Heart left ventricle (tissue), 16 donors: ENCODE results near the gene TDO2. TPM values are rescaled to one million over a fixed set of nuclear protein-coding genes. Genes with fewer than 3 reads are reported as not detected.

Experiments used
- ATAC-seq, 4 donors: fragments of 200-7000 bp; cut with Tn5 transposase; one replicate each; pipeline ENCODE4 v1.9.1; 2020 to 2022; ENCODE audit warnings: moderate library complexity in 4 of 4, mild to moderate bottlenecking in 3 of 4, moderate number of reproducible peaks in 1 of 4
- DNase-seq, 5 donors: peaks; one replicate each; pipeline ENCODE4 v3.0.0-alpha.2; 2020
- H3K27ac ChIP-seq, 12 donors: fragments of 200-600 bp; sonication (generic) in 4 of 12; one replicate each; pipeline versions ENCODE4 v1.5.0 to v1.8.0; 2016 to 2022; ENCODE audit warnings: mild to moderate bottlenecking in 2 of 12
- H3K27me3 ChIP-seq, 9 donors: fragments of 200-600 bp; sonication (generic) in 2 of 9; one replicate each; pipeline versions ENCODE4 v1.5.1 to v1.8.0; 2016 to 2022; ENCODE audit warnings: mild to moderate bottlenecking in 3 of 9
- H3K36me3 ChIP-seq, 9 donors: fragments of 200-600 bp; sonication (generic) in 2 of 9; one replicate each; pipeline versions ENCODE4 v1.5.0 to v1.8.0; 2018 to 2022; ENCODE audit warnings: mild to moderate bottlenecking in 2 of 9
- H3K4me1 ChIP-seq, 12 donors: fragments of 200-600 bp; sonication (generic) in 4 of 12; one replicate each; pipeline versions ENCODE4 v1.5.0 to v1.8.0; 2016 to 2022; ENCODE audit warnings: mild to moderate bottlenecking in 3 of 12
- H3K4me3 ChIP-seq, 12 donors: fragments of 200-600 bp; sonication (generic) in 4 of 12; one replicate each; pipeline versions ENCODE4 v1.5.0 to v1.8.0; 2017 to 2022; ENCODE audit warnings: mild to moderate bottlenecking in 9 of 12, moderate library complexity in 4 of 12
- H3K9me3 ChIP-seq, 12 donors: fragments of 200-600 bp; sonication (generic) in 4 of 12; one replicate each; pipeline versions ENCODE4 v1.5.0 to v1.8.0; 2016 to 2022; ENCODE audit warnings: mild to moderate bottlenecking in 1 of 12
- CTCF ChIP-seq, 12 donors: fragments of 200-600 bp; sonication (generic) in 4 of 12; IDR thresholded peaks; one replicate each; pipeline versions ENCODE4 v1.5.0 to v1.8.0; 2018 to 2022; ENCODE audit warnings: antibody characterized with exemption in 12 of 12, mild to moderate bottlenecking in 5 of 12
- POLR2A ChIP-seq, 2 donors: fragments of 450-650 bp; IDR thresholded peaks; one replicate each; pipeline ENCODE4 v1.6.1; 2017; ENCODE audit warnings: antibody characterized with exemption in 2 of 2, mild to moderate bottlenecking in 2 of 2, moderate library complexity in 2 of 2
- WGBS, 4 donors: extraction: QIAGEN DNeasy Blood & Tissue Kit in 2 of 4; methylation state at CpG; one replicate each; pipeline versions ENCODE4 v1.1.5 to v1.1.7; 2013 to 2018; 5-methylcytosine and 5-hydroxymethylcytosine counted together
- intact Hi-C, 10 donors: fragments of 100-400 bp; cut with DNase I; formaldehyde crosslinking; loops; one replicate each; pipeline versions ENCODE4 v1.11.1 to v1.14.2; 2022
- polyA plus RNA-seq, 2 donors: library from polyadenylated mRNA; stranded (reverse); fragments of 200-250 nt; gene quantifications; one replicate each; pipeline ENCODE4 v1.2.3, GENCODE V29; 2013
- total RNA-seq, 9 donors: library from RNA; depleted of rRNA in 2 of 9; stranded (reverse); fragments of >200 nt in 2 of 9; fragmentation: NEBNext Ultra II Directional in 3 of 9; extraction: Animal tissue kit (Norgen Biotek cat#: 25700) in 3 of 9; gene quantifications; one replicate each; pipeline versions ENCODE4 v1.1.0 to v1.2.4, GENCODE V29; 2016 to 2023
- donor health status: ischemic (EF 13 %, LVEDD 7.1; RV severe dilation, severe dysfunction).
- donor health status: healthy with polysubstance abuse.
- donor health status: DM: no; HTN: yes; CAD: no.
- donor health status: DM: no; HTN: no; CAD: no.
- donor health status: ischemic (EF 25% LVEDD 6.9; RV normal size, moderate dysfunction).
- donor health status: ischemic (EF 25% LVEDD 5.7; RV mildly dilated, moderate dysfunction).
- donor health status: healthy.
- donor health status: DM: yes; HTN: yes; CAD: no.
- donor health status: ischemic (EF 35%, LVEDD 5.7; RV mildly dilated, moderate dysfunction).
- donor health status: nonischemic (EF 11% LVEDD 7.7; RV severe dilation, severe dysfunction).
- donor health status: DM: yes; HTN: yes; CAD: no.
- donor health status: PGD.
- donor health status: ischemic (EF 29% LVEDD 5.4; RV normal size, mild dysfunction).
- donor health status: nonischemic (EF 23%, LVEDD 6.1; RV moderate dilation, normal function).

Gene TDO2
- total and polyA plus RNA-seq, 11 donors = 0.04 to 1.5 (median 0.24) TPM; not detected in 7

- TF ChIP-seq CTCF (IDR thresholded peaks at IDR 0.05) (no peak), POLR2A (IDR thresholded peaks at IDR 0.05) (no peak)
- no peak for ATAC-seq
- intact Hi-C loops = no loop called here
Observed at GRCh38 chr4:155875878-155876277, 27.6 kb upstream of the TDO2 start.

GRCh38 chr4:155877971-155878370 lies 25.5 kb upstream of the TDO2 start:
- WGBS, 4 donors = 76 to 87% (median 87%) methylated on average over 4 of the region's 4 CpGs

More at GRCh38 chr4:155875878-155876277, 27.6 kb upstream of the TDO2 start:
- H3K9me3 ChIP-seq = peaks cover 0 to 22% (median 1%) of the 10 kb centered on the region in 12 donors
- 72 to 78% (median 76%) methylated on average over 1 of the region's 1 CpG for WGBS, 4 donors
- no peaks in the 10 kb centered on the region for H3K27me3 ChIP-seq
- no peak overlapping the region for H3K4me3 ChIP-seq
- H3K4me1 ChIP-seq = no peaks in the 10 kb centered on the region
- H3K27ac ChIP-seq = no peak overlapping the region
- no peaks in the 10 kb centered on the region for H3K36me3 ChIP-seq
- DNase-seq = no peak

GRCh38 chr4:155878611-155879010 lies 24.9 kb upstream of the TDO2 start:
- no peak overlapping the region for H3K4me3 ChIP-seq

More at GRCh38 chr4:155877971-155878370, 25.5 kb upstream of the TDO2 start:
- DNase-seq (no peak), ATAC-seq (no peak)
- Histone ChIP-seq H3K36me3 (no peaks in the 10 kb centered on the region), H3K27ac (no peak overlapping the region), H3K4me1 (no peaks in the 10 kb centered on the region), H3K9me3 (peaks cover 0 to 22% (median 1%) of the 10 kb centered on the region in 12 donors), H3K4me3 (no peak overlapping the region), H3K27me3 (no peaks in the 10 kb centered on the region)
- intact Hi-C loops = no loop called here
- no peak for TF ChIP-seq CTCF (IDR thresholded peaks at IDR 0.05)
- no peak for TF ChIP-seq POLR2A (IDR thresholded peaks at IDR 0.05)

GRCh38 chr4:155879767-155880166 lies 23.7 kb upstream of the TDO2 start:
- Histone ChIP-seq H3K9me3 (peaks cover 0 to 16% (median 1%) of the 10 kb centered on the region in 12 donors), H3K4me3 (no peak overlapping the region), H3K27ac (no peak overlapping the region), H3K36me3 (no peaks in the 10 kb centered on the region), H3K27me3 (no peaks in the 10 kb centered on the region), H3K4me1 (no peaks in the 10 kb centered on the region)
- no peak for ATAC-seq
- TF ChIP-seq POLR2A (IDR thresholded peaks at IDR 0.05) = no peak
- TF ChIP-seq CTCF (IDR thresholded peaks at IDR 0.05) = no peak
- DNase-seq = no peak
- intact Hi-C loops = no loop called here

More at GRCh38 chr4:155878611-155879010, 24.9 kb upstream of the TDO2 start:
- Histone ChIP-seq H3K36me3 (no peaks in the 10 kb centered on the region), H3K4me1 (no peaks in the 10 kb centered on the region), H3K9me3 (peaks cover 0 to 22% (median 1%) of the 10 kb centered on the region in 12 donors), H3K27me3 (no peaks in the 10 kb centered on the region), H3K27ac (no peak overlapping the region)
- TF ChIP-seq CTCF (IDR thresholded peaks at IDR 0.05) = no peak
- no peak for TF ChIP-seq POLR2A (IDR thresholded peaks at IDR 0.05)
- no peak for ATAC-seq
- no peak for DNase-seq
- intact Hi-C loops = no loop called here
- WGBS, 4 donors = 29 to 46% (median 35%) methylated on average over 2 of the region's 2 CpGs
